Measurements from ENCODE around the gene DDOST.

- TF ChIP-seq, protein P1, sequence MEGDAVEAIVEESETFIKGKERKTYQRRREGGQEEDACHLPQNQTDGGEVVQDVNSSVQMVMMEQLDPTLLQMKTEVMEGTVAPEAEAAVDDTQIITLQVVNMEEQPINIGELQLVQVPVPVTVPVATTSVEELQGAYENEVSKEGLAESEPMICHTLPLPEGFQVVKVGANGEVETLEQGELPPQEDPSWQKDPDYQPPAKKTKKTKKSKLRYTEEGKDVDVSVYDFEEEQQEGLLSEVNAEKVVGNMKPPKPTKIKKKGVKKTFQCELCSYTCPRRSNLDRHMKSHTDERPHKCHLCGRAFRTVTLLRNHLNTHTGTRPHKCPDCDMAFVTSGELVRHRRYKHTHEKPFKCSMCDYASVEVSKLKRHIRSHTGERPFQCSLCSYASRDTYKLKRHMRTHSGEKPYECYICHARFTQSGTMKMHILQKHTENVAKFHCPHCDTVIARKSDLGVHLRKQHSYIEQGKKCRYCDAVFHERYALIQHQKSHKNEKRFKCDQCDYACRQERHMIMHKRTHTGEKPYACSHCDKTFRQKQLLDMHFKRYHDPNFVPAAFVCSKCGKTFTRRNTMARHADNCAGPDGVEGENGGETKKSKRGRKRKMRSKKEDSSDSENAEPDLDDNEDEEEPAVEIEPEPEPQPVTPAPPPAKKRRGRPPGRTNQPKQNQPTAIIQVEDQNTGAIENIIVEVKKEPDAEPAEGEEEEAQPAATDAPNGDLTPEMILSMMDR (optimal IDR thresholded peaks at IDR 0.05 in 1 of 3, IDR thresholded peaks at IDR 0.05 in 1 of 3, conservative IDR thresholded peaks at IDR 0.05 in 1 of 3; ENCODE audit: extremely low read depth in 1 of 3, insufficient read depth in 2 of 3, low read length in 3 of 3): no peak
- TF ChIP-seq EZH2 (IDR thresholded peaks at IDR 0.05; ENCODE audit: low read length): no peak
Measured at GRCh38 chr1:20668581-20668980, 7.4 kb upstream of the DDOST start.

All from keratinocyte (primary cell).